B cell (primary cell): ENCODE measurements around the gene REG1A. TPM values are rescaled to one million over a fixed set of nuclear protein-coding genes. Genes with fewer than 3 reads are reported as not detected.

Source experiments
- ATAC-seq: fragments of 200-7000 bp; cut with Tn5 transposase; one replicate; pipeline ENCODE4 v1.10.0; 2021; ENCODE audit warnings: low read depth, mild to moderate bottlenecking, moderate number of reproducible peaks, moderate library complexity
- CTCF ChIA-PET: fragments of 350-600 bp; sonication (Branson Sonifier 250); formaldehyde crosslinking; loops from one replicate; lab custom pipeline; 2021; ENCODE audit warnings: antibody characterized with exemption, inconsistent platforms; lab: Charles Lee
- POLR2A ChIA-PET: fragments of 350-600 bp; sonication (Branson Sonifier 250); formaldehyde crosslinking; loops from one replicate; lab custom pipeline; 2021; ENCODE audit warnings: antibody characterized with exemption; lab: Charles Lee
- DNase-seq: peaks from one replicate; pipeline ENCODE4 v3.0.0; 2013
- H2AFZ ChIP-seq: 2 replicates; pipeline ENCODE4 v1.6.1; 2012; ENCODE audit warnings: mild to moderate bottlenecking, low read depth, low read length; ENCODE audit not compliant: insufficient read depth, poor library complexity, severe bottlenecking
- H3K27ac ChIP-seq, 2 donors: 1 replicate in 1 of 2; 2 replicates in 1 of 2; pipeline ENCODE4 v1.5.1; 2012 to 2013; ENCODE audit warnings: low read length in 2 of 2, mild to moderate bottlenecking in 2 of 2, moderate library complexity in 1 of 2
- H3K27me3 ChIP-seq, 4 experiments: fragments of 200-600 bp in 1 of 4; sonication (generic) in 1 of 4; replicated peaks in 1 of 4; 1 replicate in 2 of 4; 2 replicates in 2 of 4; pipeline versions ENCODE4 v1.6.1 to v1.7.0; 2013 to 2016; ENCODE audit warnings: low read length in 3 of 4, mild to moderate bottlenecking in 2 of 4, mixed read lengths in 1 of 4, moderate library complexity in 1 of 4; ENCODE audit not compliant: insufficient read depth in 4 of 4, control insufficient read depth in 3 of 4; ENCODE audit errors: control extremely low read depth in 1 of 4
- H3K36me3 ChIP-seq, 2 experiments: replicated peaks in 1 of 2; 1 replicate in 1 of 2; 2 replicates in 1 of 2; pipeline versions ENCODE4 v1.6.1 to v1.7.1; 2013; ENCODE audit warnings: low read length in 1 of 2; ENCODE audit not compliant: insufficient read depth in 2 of 2, control insufficient read depth in 1 of 2; ENCODE audit errors: control extremely low read depth in 1 of 2, extremely low read depth in 1 of 2
- H3K4me1 ChIP-seq, 2 donors: fragments of 200-600 bp in 1 of 2; sonication (generic) in 1 of 2; 1 replicate in 1 of 2; 2 replicates in 1 of 2; pipeline versions ENCODE4 v1.5.1 to v1.6.1; 2013 to 2017; ENCODE audit warnings: low read length in 2 of 2; ENCODE audit not compliant: control insufficient read depth in 2 of 2, insufficient read depth in 2 of 2
- H3K4me2 ChIP-seq: replicated peaks from 2 replicates; pipeline ENCODE3; 2012; ENCODE audit warnings: mild to moderate bottlenecking, low read depth, low read length; ENCODE audit not compliant: poor library complexity, severe bottlenecking
- H3K4me3 ChIP-seq, 5 experiments: fragments of 200-600 bp in 1 of 5; sonication (generic) in 1 of 5; 1 replicate in 3 of 5; 2 replicates in 2 of 5; pipeline versions ENCODE4 v1.5.1 to v1.7.0; 2011 to 2016; ENCODE audit warnings: low read length in 4 of 5, mild to moderate bottlenecking in 4 of 5, low read depth in 2 of 5, control low read depth in 1 of 5, moderate library complexity in 1 of 5; ENCODE audit not compliant: insufficient read depth in 1 of 5; ENCODE audit errors: control extremely low read depth in 1 of 5, extremely low read depth in 1 of 5
- H3K79me2 ChIP-seq: fragments of 200-600 bp; sonication (generic); one replicate; pipeline ENCODE4 v1.6.0; 2016; ENCODE audit warnings: low read length; ENCODE audit not compliant: control insufficient read depth, insufficient read depth
- H3K9ac ChIP-seq: fragments of 200-600 bp; sonication (generic); 2 replicates; pipeline ENCODE4 v1.6.1; 2017; ENCODE audit warnings: mild to moderate bottlenecking, low read length, moderate library complexity
- H3K9me3 ChIP-seq, 3 donors: one replicate each; pipeline versions ENCODE4 v1.6.1 to v1.7.1; 2013; ENCODE audit warnings: low read length in 2 of 3; ENCODE audit not compliant: control insufficient read depth in 2 of 3, insufficient read depth in 1 of 3; ENCODE audit errors: control extremely low read depth in 1 of 3
- H4K20me1 ChIP-seq: 2 replicates; pipeline ENCODE4 v1.6.0; 2012; ENCODE audit warnings: mild to moderate bottlenecking, low read length; ENCODE audit not compliant: insufficient read depth, control insufficient read depth, poor library complexity, severe bottlenecking
- H3K27ac Mint-ChIP-seq: one replicate; pipeline ENCODE4 v1.8.0; 2021; ENCODE audit warnings: mixed read lengths
- H3K27me3 Mint-ChIP-seq: one replicate; pipeline ENCODE4 v1.8.0; 2021; ENCODE audit warnings: mixed read lengths
- H3K4me1 Mint-ChIP-seq: one replicate; pipeline ENCODE4 v1.8.0; 2021; ENCODE audit warnings: mixed read lengths
- H3K4me3 Mint-ChIP-seq: one replicate; pipeline ENCODE4 v1.8.0; 2021; ENCODE audit warnings: mixed read lengths
- H3K9me3 Mint-ChIP-seq: one replicate; pipeline ENCODE4 v1.8.0; 2022; ENCODE audit warnings: mixed read lengths; ENCODE audit not compliant: insufficient read depth
- EZH2 ChIP-seq: IDR thresholded peaks from 2 replicates; pipeline ENCODE4 v1.6.1; 2012; ENCODE audit warnings: borderline replicate concordance, low read depth, mild to moderate bottlenecking, moderate library complexity, low read length; ENCODE audit not compliant: insufficient read depth, poor library complexity, severe bottlenecking
- WGBS: methylation state at CpG from one replicate; pipeline ENCODE4 v1.1.5; 2013; ENCODE audit warnings: missing lambda C conversion rate; ENCODE audit not compliant: insufficient coverage; 5-methylcytosine and 5-hydroxymethylcytosine counted together
- intact Hi-C: fragments of 100-400 bp; cut with micrococcal nuclease; formaldehyde crosslinking; loops from one replicate; pipeline ENCODE4 v1.10.0; 2022
- polyA plus RNA-seq: library from polyadenylated mRNA; depleted of rRNA; stranded (reverse); fragments of >200 nt; gene quantifications from 2 replicates; pipeline ENCODE4 v1.2.3, GENCODE V29; 2012
- total RNA-seq, 2 donors: library from RNA; stranded (reverse); fragments of 120-200 nt in 1 of 2; gene quantifications; 1 replicate in 1 of 2; 2 replicates in 1 of 2; pipeline versions ENCODE4 v1.2.3 to v1.2.4, GENCODE V29; 2013 to 2022
- TF ChIP-seq, protein P1 (sequence below): fragments of 200-600 bp; IDR thresholded peaks from one replicate; pipeline ENCODE4 v1.8.0; 2022; ENCODE audit warnings: antibody characterized with exemption, mild to moderate bottlenecking

The REG1A gene
- total and polyA plus RNA-seq, 2 donors (not counting 1 experiment from before 2014, with no cell fraction given) = not detected

DNA sequence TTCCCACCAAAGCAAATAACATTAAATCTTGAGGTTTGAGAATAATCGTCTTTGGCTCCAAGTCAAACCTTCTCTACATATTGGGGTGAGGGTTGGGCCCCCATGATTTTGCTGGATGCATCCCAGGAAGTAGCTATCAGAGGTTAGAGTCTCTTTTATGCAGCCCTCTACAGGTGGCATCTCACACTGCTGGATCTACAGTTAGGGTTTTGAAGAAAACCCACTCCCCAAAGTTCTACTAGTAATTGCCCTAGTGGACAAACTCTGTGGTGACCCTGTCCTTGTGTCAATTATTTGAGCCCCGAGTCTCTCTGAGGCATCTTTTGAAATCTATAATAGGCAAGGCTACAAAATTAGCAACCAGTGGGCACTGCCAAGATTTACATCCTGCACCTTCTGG, 15.0 kb upstream of the REG1A start:
- Histone ChIP-seq H3K9ac (no peak overlapping the region), H4K20me1 (no peaks in the 10 kb centered on the region), H3K27ac (no peak overlapping the region), H2AFZ (no peak overlapping the region), H3K9me3 (peaks cover 4 to 8% (median 4%) of the 10 kb centered on the region in 3 donors), H3K27me3 (no peaks in the 10 kb centered on the region), H3K4me2 (no peak overlapping the region), H3K4me3 (no peak overlapping the region), H3K36me3 (no peaks in the 10 kb centered on the region), H3K4me1 (peaks cover 10 to 11% of the 10 kb centered on the region in 2 donors), H3K79me2 (no peaks in the 10 kb centered on the region)
- no peaks in the 10 kb centered on the region for H3K27me3 Mint-ChIP-seq
- peaks cover 10% of the 10 kb centered on the region for H3K4me1 Mint-ChIP-seq
- ATAC-seq (no peak), DNase-seq (no peak)
- H3K9me3 Mint-ChIP-seq = peaks cover 3% of the 10 kb centered on the region
- no peak overlapping the region for H3K27ac Mint-ChIP-seq
- ChIA-PET CTCF (no interaction called here), POLR2A (no interaction called here)
- H3K4me3 Mint-ChIP-seq = no peak overlapping the region
- no peak for TF ChIP-seq EZH2
- TF ChIP-seq, protein P1, sequence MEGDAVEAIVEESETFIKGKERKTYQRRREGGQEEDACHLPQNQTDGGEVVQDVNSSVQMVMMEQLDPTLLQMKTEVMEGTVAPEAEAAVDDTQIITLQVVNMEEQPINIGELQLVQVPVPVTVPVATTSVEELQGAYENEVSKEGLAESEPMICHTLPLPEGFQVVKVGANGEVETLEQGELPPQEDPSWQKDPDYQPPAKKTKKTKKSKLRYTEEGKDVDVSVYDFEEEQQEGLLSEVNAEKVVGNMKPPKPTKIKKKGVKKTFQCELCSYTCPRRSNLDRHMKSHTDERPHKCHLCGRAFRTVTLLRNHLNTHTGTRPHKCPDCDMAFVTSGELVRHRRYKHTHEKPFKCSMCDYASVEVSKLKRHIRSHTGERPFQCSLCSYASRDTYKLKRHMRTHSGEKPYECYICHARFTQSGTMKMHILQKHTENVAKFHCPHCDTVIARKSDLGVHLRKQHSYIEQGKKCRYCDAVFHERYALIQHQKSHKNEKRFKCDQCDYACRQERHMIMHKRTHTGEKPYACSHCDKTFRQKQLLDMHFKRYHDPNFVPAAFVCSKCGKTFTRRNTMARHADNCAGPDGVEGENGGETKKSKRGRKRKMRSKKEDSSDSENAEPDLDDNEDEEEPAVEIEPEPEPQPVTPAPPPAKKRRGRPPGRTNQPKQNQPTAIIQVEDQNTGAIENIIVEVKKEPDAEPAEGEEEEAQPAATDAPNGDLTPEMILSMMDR = no peak
- WGBS = no CpG with 5 or more reads among the region's 2 CpGs
- intact Hi-C loops = no loop called here

- intact Hi-C loops = no loop called here
- H3K4me3 Mint-ChIP-seq = no peak overlapping the region
Measured at GRCh38 chr2:79112269-79112668, 8.0 kb upstream of the REG1A start.

More at GRCh38 chr2:79112269-79112668, 8.0 kb upstream of the REG1A start:
- TF ChIP-seq, protein P1 = no peak
- TF ChIP-seq EZH2 = no peak
- Histone ChIP-seq H3K27ac (no peak overlapping the region), H3K4me1 (no peaks in the 10 kb centered on the region), H3K27me3 (no peaks in the 10 kb centered on the region), H4K20me1 (no peaks in the 10 kb centered on the region), H3K4me2 (no peak overlapping the region), H2AFZ (no peak overlapping the region), H3K9ac (no peak overlapping the region), H3K79me2 (no peaks in the 10 kb centered on the region), H3K9me3 (no peaks in the 10 kb centered on the region), H3K36me3 (no peaks in the 10 kb centered on the region), H3K4me3 (no peak overlapping the region)
- Mint-ChIP-seq H3K27ac (no peak overlapping the region), H3K4me1 (peaks cover 2% of the 10 kb centered on the region), H3K9me3 (no peaks in the 10 kb centered on the region), H3K27me3 (no peaks in the 10 kb centered on the region)
- WGBS = 88% methylated on average over 1 of the region's 3 CpGs
- CTCF ChIA-PET = no interaction called here
- DNase-seq (no peak), ATAC-seq (no peak)
- POLR2A ChIA-PET = no interaction called here
